GM12878 (cell line): ENCODE measurements around the gene BNC2. TPM values are rescaled to one million over a fixed set of nuclear protein-coding genes. Genes with fewer than 3 reads are reported as not detected.

Experiments used
- ATAC-seq: fragments of 200-7000 bp; cut with Tn5 transposase; 3 replicates; pipeline ENCODE4 v1.9.1; 2020; ENCODE audit warnings: mild to moderate bottlenecking, moderate library complexity
- BruUV-seq: library from RNA; stranded (reverse); fragments of 400-500 nt; replicated peaks from 2 replicates; lab custom pipeline; 2021; lab: Mats Ljungman, UMichigan
- CTCF ChIA-PET: fragments of 300-600 bp; sonication (Branson Sonifier 250); formaldehyde crosslinking; extraction: SDS; loops from one replicate; lab custom pipeline; 2021; ENCODE audit warnings: inconsistent platforms; lab: Yijun Ruan, JAX
- POLR2A ChIA-PET: fragments of 350-600 bp; formaldehyde crosslinking; extraction: SDS; loops from one replicate; lab custom pipeline; 2021; ENCODE audit warnings: inconsistent platforms; lab: Charles Lee
- RAD21 ChIA-PET: fragments of 300-600 bp; sonication (Branson Sonifier 250); formaldehyde crosslinking; loops from one replicate; lab custom pipeline; 2023; ENCODE audit warnings: antibody characterized with exemption; ENCODE audit not compliant: unreplicated experiment; lab: Charles Lee
- SMC1A ChIA-PET: fragments of 300-600 bp; sonication (Branson Sonifier 250); formaldehyde crosslinking; loops from one replicate; lab custom pipeline; 2023; ENCODE audit not compliant: unreplicated experiment, uncharacterized antibody; lab: Charles Lee
- DNase-seq: peaks from one replicate; pipeline ENCODE4 v3.0.0-alpha.2; 2011; ENCODE audit warnings: low read depth, low spot score
- FAIRE-seq: peaks from 3 replicates; lab custom pipeline; 2011; peaks lifted over from hg19 to GRCh38; lab: Jason Lieb, UNC
- H2AFZ ChIP-seq: 2 replicates; pipeline ENCODE4 v1.6.0; 2011; ENCODE audit warnings: low read depth, low read length, control low read depth; ENCODE audit not compliant: control insufficient read depth
- H3K27ac ChIP-seq: 2 replicates; pipeline ENCODE4 v1.5.1; 2011; ENCODE audit warnings: control low read depth; ENCODE audit not compliant: control insufficient read depth, insufficient read depth
- H3K27me3 ChIP-seq, 2 experiments: replicated peaks in 1 of 2; 2 replicates each; pipeline versions ENCODE4 v1.6.0 to v1.6.1; 2011; ENCODE audit warnings: low read length in 1 of 2; ENCODE audit not compliant: control insufficient read depth in 2 of 2, insufficient read depth in 2 of 2
- H3K36me3 ChIP-seq, 2 experiments: 2 replicates each; pipeline ENCODE4 v1.5.1; 2011; ENCODE audit warnings: low read length in 1 of 2; ENCODE audit not compliant: control insufficient read depth in 2 of 2, insufficient read depth in 2 of 2
- H3K4me1 ChIP-seq: 2 replicates; pipeline ENCODE4 v1.6.1; 2011; ENCODE audit warnings: mild to moderate bottlenecking, low read length, moderate library complexity, mixed read lengths; ENCODE audit not compliant: control insufficient read depth, insufficient read depth
- H3K4me2 ChIP-seq: 2 replicates; pipeline ENCODE4 v1.6.0; 2011; ENCODE audit warnings: control low read depth; ENCODE audit not compliant: control insufficient read depth, insufficient read depth
- H3K4me3 ChIP-seq: fragments of 200-600 bp; sonication (generic); 2 replicates; pipeline ENCODE4 v1.5.1; 2016
- H3K79me2 ChIP-seq: 2 replicates; pipeline ENCODE4 v1.6.0; 2011; ENCODE audit warnings: low read length; ENCODE audit not compliant: control insufficient read depth, insufficient read depth
- H3K9ac ChIP-seq: 2 replicates; pipeline ENCODE4 v1.8.0; 2011; ENCODE audit warnings: low read length, control low read depth, mixed read lengths; ENCODE audit not compliant: control insufficient read depth, insufficient read depth
- H3K9me3 ChIP-seq: replicated peaks from 3 replicates; pipeline ENCODE4 v1.5.1; 2011; ENCODE audit warnings: mild to moderate bottlenecking, low read length; ENCODE audit not compliant: control insufficient read depth, insufficient read depth
- H4K20me1 ChIP-seq: 2 replicates; pipeline ENCODE4 v1.6.0; 2011; ENCODE audit not compliant: control insufficient read depth, insufficient read depth
- CHD1 ChIP-seq: IDR thresholded peaks from 2 replicates; pipeline ENCODE4 v1.6.1; 2012; ENCODE audit warnings: low read depth, low read length, improper control_type of control experiment
- E2F8 ChIP-seq: fragments of 450-650 bp; IDR thresholded peaks from 2 replicates; pipeline ENCODE4 v1.6.1; 2018; ENCODE audit warnings: mild to moderate bottlenecking, low read depth, moderate library complexity; ENCODE audit not compliant: partially characterized antibody
- E4F1 ChIP-seq: fragments of 450-650 bp; IDR thresholded peaks from 2 replicates; pipeline ENCODE4 v1.6.1; 2018; ENCODE audit warnings: borderline replicate concordance, mild to moderate bottlenecking; ENCODE audit not compliant: partially characterized antibody
- FOXK2 ChIP-seq: fragments of 450-650 bp; IDR thresholded peaks from 2 replicates; pipeline ENCODE4 v1.6.1; 2017; ENCODE audit warnings: mild to moderate bottlenecking, moderate library complexity
- IRF3 ChIP-seq: fragments of 450-650 bp; IDR thresholded peaks from 2 replicates; pipeline ENCODE4 v1.6.1; 2014; ENCODE audit warnings: mild to moderate bottlenecking
- MTA2 ChIP-seq: fragments of 450-650 bp; IDR thresholded peaks from 2 replicates; pipeline ENCODE4 v1.6.1; 2016; ENCODE audit warnings: low read depth, mild to moderate bottlenecking, moderate library complexity
- MYB ChIP-seq: fragments of 150-350 bp; IDR thresholded peaks from 2 replicates; pipeline ENCODE4 v1.6.1; 2014; ENCODE audit warnings: mild to moderate bottlenecking, low read depth, low read length, borderline replicate concordance
- NFYB ChIP-seq: IDR thresholded peaks from 2 replicates; pipeline ENCODE4 v1.6.1; 2011; ENCODE audit warnings: low read depth, mild to moderate bottlenecking, low read length, improper control_type of control experiment, moderate library complexity; ENCODE audit not compliant: insufficient read depth
- PML ChIP-seq: IDR thresholded peaks from 2 replicates; pipeline ENCODE4 v1.6.1; 2012; ENCODE audit warnings: low read length, inconsistent platforms
- POLR2AphosphoS2 ChIP-seq: IDR thresholded peaks from 2 replicates; pipeline ENCODE4 v1.6.1; 2011; ENCODE audit warnings: low read depth, mild to moderate bottlenecking, low read length, improper control_type of control experiment, moderate library complexity
- SIX5 ChIP-seq: IDR thresholded peaks from 2 replicates; pipeline ENCODE4 v1.6.1; 2011; ENCODE audit warnings: mild to moderate bottlenecking, low read depth, low read length, moderate library complexity; ENCODE audit not compliant: severe bottlenecking
- SMAD1 ChIP-seq: fragments of 450-650 bp; IDR thresholded peaks from 2 replicates; pipeline ENCODE4 v1.6.1; 2018; ENCODE audit warnings: mild to moderate bottlenecking, low read depth; ENCODE audit not compliant: partially characterized antibody
- ZNF274 ChIP-seq: IDR thresholded peaks from one replicate; pipeline ENCODE4 v1.8.0; 2011; ENCODE audit not compliant: insufficient read length, insufficient read depth
- WGBS: methylation state at CpG from one replicate; pipeline ENCODE4 v1.1.6; 2016; ENCODE audit warnings: low lambda C conversion rate; ENCODE audit not compliant: insufficient replicate concordance, insufficient coverage; ENCODE audit errors: missing lambda C conversion rate; 5-methylcytosine and 5-hydroxymethylcytosine counted together
- in situ Hi-C: fragments of 300-500 bp; cut with MboI; formaldehyde crosslinking; loops from 9 replicates; pipeline ENCODE4 v1.14.3; 2018; ENCODE audit warnings: mixed read lengths
- intact Hi-C: fragments of 100-400 bp; cut with micrococcal nuclease; formaldehyde crosslinking; loops from one replicate; pipeline ENCODE4 v1.14.2; 2022; ENCODE audit not compliant: unreplicated experiment
- polyA plus RNA-seq, 11 experiments: library from polyadenylated mRNA; depleted of rRNA in 4 of 11; unstranded in 6 of 11; stranded (reverse) in 5 of 11; fragments of >200 nt; fragmentation: Nextera tagmentation in 4 of 11; fragmentation: Illumina TruSeq in 1 of 11; extraction: Ambion mirVana in 4 of 11; extraction: Trizol in 1 of 11; gene quantifications; 1 replicate in 1 of 11; 2 replicates in 10 of 11; pipeline versions ENCODE4 v1.2.1 to v1.2.3, GENCODE V29; 2011 to 2016; ENCODE audit warnings: inconsistent platforms in 2 of 11, missing spikeins in 2 of 11, low read depth in 1 of 11
- total RNA-seq, 4 experiments: library from RNA; depleted of rRNA in 3 of 4; stranded (reverse); fragments of >200 nt in 3 of 4; fragmentation: Illumina TruSeq in 1 of 4; extraction: Trizol in 1 of 4; gene quantifications; 2 replicates each; pipeline versions ENCODE4 v1.2.1 to v1.2.3, GENCODE V29; 2013 to 2021

Gene BNC2
- total and polyA plus RNA-seq, 10 of the 15 experiments (the other 5 are each of a cell fraction or from before 2014, with no cell fraction given): 0.05 to 14.5 (median 0.26) TPM

GRCh38 chr9:16879416-16879815, 8.9 kb upstream of the BNC2 start (continued):
- TF ChIP-seq IRF3: no peak
- TF ChIP-seq SMAD1: no peak

GRCh38 chr9:16877256-16877655, 6.8 kb upstream of the BNC2 start:
- Histone ChIP-seq H3K27ac (no peak overlapping the region), H3K9ac (no peak overlapping the region), H3K36me3 (no peaks in the 10 kb centered on the region), H3K4me1 (no peaks in the 10 kb centered on the region), H2AFZ (no peak overlapping the region), H3K4me2 (no peak overlapping the region), H4K20me1 (no peaks in the 10 kb centered on the region), H3K9me3 (no peaks in the 10 kb centered on the region), H3K4me3 (no peak overlapping the region), H3K27me3 (no peaks in the 10 kb centered on the region), H3K79me2 (no peaks in the 10 kb centered on the region)
- ATAC-seq (no peak), FAIRE-seq (no peak), DNase-seq (no peak)
- POLR2A ChIA-PET: no interaction called here
- WGBS: 53% methylated on average over 19 of the region's 19 CpGs
- in situ Hi-C loops: no loop called here
- no TSS peak for BruUV-seq
- CTCF ChIA-PET: no interaction called here
- SMC1A ChIA-PET: no interaction called here
- TF ChIP-seq ZNF274: no peak
- TF ChIP-seq PML: no peak
- TF ChIP-seq MTA2: no peak
- no peak for TF ChIP-seq NFYB
- no peak for TF ChIP-seq SIX5
- TF ChIP-seq POLR2AphosphoS2: no peak
- no peak for TF ChIP-seq MYB
- no peak for TF ChIP-seq E4F1
- no peak for TF ChIP-seq CHD1
- TF ChIP-seq FOXK2: no peak
- TF ChIP-seq E2F8: no peak
- intact Hi-C loops: no loop called here
- RAD21 ChIA-PET: no interaction called here
